IPS-15b (cell line): ENCODE results near the gene WDR70.
"Not testable (repeated sequence)": the region's sequence is repeated elsewhere in the genome, so short reads cannot be mapped to it uniquely, and the experiment has no call there.

Source experiments
- H3K27me3 ChIP-seq: one replicate; pipeline ENCODE4 v1.6.1; 2013; ENCODE audit warnings: low read length; ENCODE audit not compliant: control insufficient read depth, insufficient read depth
- H3K36me3 ChIP-seq: one replicate; pipeline ENCODE4 v1.6.1; 2013; ENCODE audit warnings: low read length; ENCODE audit not compliant: control insufficient read depth, insufficient read depth
- H3K4me1 ChIP-seq: one replicate; pipeline ENCODE4 v1.6.1; 2013; ENCODE audit warnings: mild to moderate bottlenecking, low read length; ENCODE audit not compliant: control insufficient read depth, insufficient read depth
- H3K4me3 ChIP-seq: one replicate; pipeline ENCODE4 v1.5.1; 2013; ENCODE audit warnings: low read depth, low read length
- H3K9ac ChIP-seq: one replicate; pipeline ENCODE4 v1.6.1; 2013; ENCODE audit warnings: low read depth, mild to moderate bottlenecking, low read length
- H3K9me3 ChIP-seq: one replicate; pipeline ENCODE4 v1.6.1; 2013; ENCODE audit warnings: mild to moderate bottlenecking, low read length; ENCODE audit not compliant: control insufficient read depth, insufficient read depth

Gene WDR70

DNA sequence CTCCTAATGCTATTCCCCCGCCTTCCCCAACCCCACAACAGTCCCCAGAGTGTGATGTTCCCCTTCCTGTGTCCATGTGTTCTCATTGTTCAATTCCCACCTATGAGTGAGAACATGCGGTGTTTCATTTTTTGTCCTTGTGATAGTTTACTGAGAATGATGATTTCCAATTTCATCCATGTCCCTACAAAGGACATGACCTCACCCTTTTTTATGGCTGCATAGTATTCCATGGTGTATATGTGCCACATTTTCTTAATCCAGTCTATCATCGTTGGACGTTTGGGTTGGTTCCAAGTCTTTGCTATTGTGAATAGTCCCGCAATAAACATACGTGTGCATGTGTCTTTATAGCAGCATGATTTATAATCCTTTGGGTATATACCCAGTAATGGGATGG lies 295.2 kb downstream of the WDR70 start:
- H3K36me3 ChIP-seq, H3K27me3 ChIP-seq, H3K4me3 ChIP-seq, H3K9me3 ChIP-seq, H3K4me1 ChIP-seq, H3K9ac ChIP-seq: not testable (repeated sequence)

DNA sequence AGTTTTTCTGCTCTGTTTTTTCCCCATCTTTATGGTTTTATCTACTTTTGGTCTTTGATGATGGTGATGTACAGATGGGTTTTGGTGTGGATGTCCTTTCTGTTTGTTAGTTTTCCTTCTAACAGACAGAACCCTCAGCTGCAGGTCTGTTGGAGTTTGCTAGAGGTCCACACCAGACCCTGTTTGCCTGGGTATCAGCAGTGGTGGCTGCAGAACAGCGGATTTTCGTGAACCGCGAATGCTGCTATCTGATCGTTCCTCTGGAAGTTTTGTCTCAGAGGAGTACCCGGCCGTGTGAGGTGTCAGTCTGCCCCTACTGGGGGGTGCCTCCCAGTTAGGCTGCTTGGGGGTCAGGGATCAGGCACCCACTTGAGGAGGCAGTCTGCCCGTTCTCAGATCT lies 300.2 kb downstream of the WDR70 start:
- H3K36me3 ChIP-seq, H3K4me3 ChIP-seq, H3K27me3 ChIP-seq, H3K4me1 ChIP-seq, H3K9ac ChIP-seq, H3K9me3 ChIP-seq: not testable (repeated sequence)

DNA sequence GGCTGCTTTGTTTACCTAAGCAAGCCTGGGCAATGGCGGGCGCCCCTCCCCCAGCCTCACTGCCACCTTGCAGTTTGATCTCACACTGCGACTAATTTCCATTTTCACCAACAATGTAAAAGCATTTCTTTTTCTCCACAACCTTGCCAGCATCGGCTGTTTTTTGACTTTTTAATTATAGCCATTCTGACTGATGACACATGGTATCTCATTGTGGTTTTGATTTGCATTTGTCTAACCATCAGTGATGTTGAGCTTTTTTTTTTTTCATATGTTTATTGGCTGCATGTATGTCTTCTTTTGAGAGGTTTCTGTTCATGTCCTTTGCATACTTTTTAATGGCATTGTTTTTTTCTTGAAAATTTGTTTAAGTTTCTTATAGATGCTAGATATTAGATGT lies 300.8 kb downstream of the WDR70 start:
- H3K36me3 ChIP-seq, H3K27me3 ChIP-seq, H3K4me1 ChIP-seq, H3K9ac ChIP-seq, H3K9me3 ChIP-seq, H3K4me3 ChIP-seq: not testable (repeated sequence)

DNA sequence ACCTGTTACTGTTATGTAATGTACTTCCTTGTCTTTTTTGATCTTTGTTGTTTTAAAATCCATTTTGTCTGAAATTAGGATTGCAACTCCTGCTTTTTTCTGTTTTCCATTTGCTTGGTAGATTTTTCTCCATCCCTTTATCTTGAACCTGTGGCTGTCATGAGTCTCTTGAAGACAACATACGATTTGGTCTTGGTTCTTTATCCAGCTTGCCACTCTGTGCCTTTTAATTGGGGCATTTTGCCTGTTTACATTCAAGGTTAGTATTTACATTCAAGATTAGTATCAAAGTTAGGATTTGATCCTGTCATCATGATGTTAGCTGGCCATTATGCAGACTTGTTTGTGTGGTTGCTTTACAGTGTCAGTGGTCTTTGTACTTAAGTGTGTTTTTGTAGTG lies 304.0 kb downstream of the WDR70 start:
- no peak overlapping the region for H3K4me3 ChIP-seq
- no peak overlapping the region for H3K9ac ChIP-seq
- no peaks in the 10 kb centered on the region for H3K9me3 ChIP-seq
- H3K36me3 ChIP-seq = no peaks in the 10 kb centered on the region
- no peaks in the 10 kb centered on the region for H3K27me3 ChIP-seq
- no peaks in the 10 kb centered on the region for H3K4me1 ChIP-seq

DNA sequence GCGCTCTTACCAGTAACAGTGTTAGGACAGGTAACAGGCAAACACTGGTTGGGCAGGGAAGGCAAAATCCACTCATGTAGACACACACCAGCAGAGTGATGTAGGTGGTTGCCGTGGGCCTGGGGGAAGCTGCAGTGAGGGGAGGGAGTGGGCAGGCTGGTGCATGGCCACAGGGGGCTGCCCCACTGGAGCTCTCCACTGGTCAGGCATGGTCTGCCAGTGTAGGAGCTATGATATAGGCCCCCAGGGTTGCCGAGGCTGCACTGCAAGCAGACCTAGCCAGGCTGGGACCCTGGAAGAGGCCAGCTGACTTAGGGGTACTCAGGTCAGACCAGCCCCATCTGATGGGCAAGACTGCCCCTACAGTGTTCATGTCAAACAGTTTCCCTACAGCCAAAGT lies 306.1 kb downstream of the WDR70 start:
- no peaks in the 10 kb centered on the region for H3K4me1 ChIP-seq
- no peak overlapping the region for H3K9ac ChIP-seq
- H3K4me3 ChIP-seq = no peak overlapping the region
- no peaks in the 10 kb centered on the region for H3K36me3 ChIP-seq
- no peaks in the 10 kb centered on the region for H3K9me3 ChIP-seq
- H3K27me3 ChIP-seq = no peaks in the 10 kb centered on the region

GRCh38 chr5:37685816-37686215 lies 306.7 kb downstream of the WDR70 start:
- no peaks in the 10 kb centered on the region for H3K27me3 ChIP-seq
- H3K4me1 ChIP-seq = no peaks in the 10 kb centered on the region
- no peaks in the 10 kb centered on the region for H3K9me3 ChIP-seq
- no peak overlapping the region for H3K4me3 ChIP-seq
- H3K9ac ChIP-seq = no peak overlapping the region
- H3K36me3 ChIP-seq = no peaks in the 10 kb centered on the region

- H3K9ac ChIP-seq, H3K4me1 ChIP-seq, H3K9me3 ChIP-seq: not testable (repeated sequence)
These were observed 309.8 kb downstream of the WDR70 start for GRCh38 chr5:37688925-37689324.

GRCh38 chr5:37694333-37694732 lies 315.2 kb downstream of the WDR70 start:
- not testable (repeated sequence) for H3K4me1 ChIP-seq, H3K27me3 ChIP-seq, H3K4me3 ChIP-seq, H3K36me3 ChIP-seq, H3K9me3 ChIP-seq, H3K9ac ChIP-seq

More at GRCh38 chr5:37688925-37689324, 309.8 kb downstream of the WDR70 start:
- H3K36me3 ChIP-seq, H3K27me3 ChIP-seq, H3K4me3 ChIP-seq: not testable (repeated sequence)

- Histone ChIP-seq H3K9ac (no peak overlapping the region), H3K4me1 (no peaks in the 10 kb centered on the region), H3K27me3 (no peaks in the 10 kb centered on the region), H3K9me3 (no peaks in the 10 kb centered on the region), H3K4me3 (no peak overlapping the region), H3K36me3 (no peaks in the 10 kb centered on the region)
These were observed 315.7 kb downstream of the WDR70 start for GRCh38 chr5:37694867-37695266.

GRCh38 chr5:37695647-37696046 lies 316.5 kb downstream of the WDR70 start:
- H3K36me3 ChIP-seq = no peaks in the 10 kb centered on the region
- no peak overlapping the region for H3K4me3 ChIP-seq
- H3K9ac ChIP-seq = no peak overlapping the region
- no peaks in the 10 kb centered on the region for H3K9me3 ChIP-seq
- H3K27me3 ChIP-seq = no peaks in the 10 kb centered on the region
- H3K4me1 ChIP-seq = no peaks in the 10 kb centered on the region

- Histone ChIP-seq H3K27me3 (no peaks in the 10 kb centered on the region), H3K4me3 (no peak overlapping the region), H3K9me3 (no peaks in the 10 kb centered on the region), H3K36me3 (no peaks in the 10 kb centered on the region), H3K9ac (no peak overlapping the region), H3K4me1 (no peaks in the 10 kb centered on the region)
These were observed 317.3 kb downstream of the WDR70 start for GRCh38 chr5:37696190-37697021.

- Histone ChIP-seq H3K9ac (no peak overlapping the region), H3K9me3 (no peaks in the 10 kb centered on the region), H3K4me3 (no peak overlapping the region), H3K36me3 (no peaks in the 10 kb centered on the region), H3K27me3 (no peaks in the 10 kb centered on the region), H3K4me1 (no peaks in the 10 kb centered on the region)
These were observed 322.8 kb downstream of the WDR70 start for GRCh38 chr5:37701868-37702267.
